Measurements from ENCODE around the gene LRWD1. TPM values are rescaled to one million over a fixed set of nuclear protein-coding genes. Genes with fewer than 3 reads are reported as not detected.
"Not testable (repeated sequence)": the region's sequence is repeated elsewhere in the genome, so short reads cannot be mapped to it uniquely, and the experiment has no call there.

LRWD1 gene
- polyA plus RNA-seq, 2 of the 4 experiments (the other 2 are of a cell fraction): 10.7 to 28.1 TPM

- FAIRE-seq; DNase-seq (ENCODE audit: low read depth in 1 of 2, low spot score in 1 of 2); H3K9me3 ChIP-seq; ATAC-seq; H3K4me1 ChIP-seq; H3K4me3 ChIP-seq; POLR2A ChIA-PET; H3K27ac ChIP-seq; H3K4me2 ChIP-seq; CTCF ChIA-PET: not testable (repeated sequence)
- WGBS (ENCODE audit: missing lambda C conversion rate): 79% methylated on average over 8 of the region's 15 CpGs
Observed at GRCh38 chr7:102494026-102494425, 29.2 kb downstream of the LRWD1 start.

- H3K27ac ChIP-seq; H3K4me2 ChIP-seq; POLR2A ChIA-PET; H3K4me3 ChIP-seq; H3K9me3 ChIP-seq; CTCF ChIA-PET; DNase-seq (ENCODE audit: low read depth in 1 of 2, low spot score in 1 of 2); FAIRE-seq; H3K4me1 ChIP-seq: not testable (repeated sequence)
- peak in 1 of 2 experiments; percentile 1; a peak in 2 of 6 replicates for ATAC-seq
- no CpG with 5 or more reads among the region's 67 CpGs for WGBS (ENCODE audit: missing lambda C conversion rate)
Observed at GRCh38 chr7:102494473-102495149, 29.8 kb downstream of the LRWD1 start.

- WGBS (ENCODE audit: missing lambda C conversion rate): 84% methylated on average over 3 of the region's 10 CpGs
- DNase-seq (ENCODE audit: low read depth in 1 of 2, low spot score in 1 of 2); ATAC-seq; H3K4me3 ChIP-seq; POLR2A ChIA-PET; H3K4me2 ChIP-seq; FAIRE-seq; CTCF ChIA-PET; H3K9me3 ChIP-seq; H3K27ac ChIP-seq; H3K4me1 ChIP-seq: not testable (repeated sequence)
Observed at GRCh38 chr7:102496861-102497260, 32.1 kb downstream of the LRWD1 start.

GRCh38 chr7:102497308-102497707 is 32.5 kb downstream of the LRWD1 start:
- ATAC-seq; CTCF ChIA-PET; POLR2A ChIA-PET; H3K27ac ChIP-seq; H3K9me3 ChIP-seq; H3K4me1 ChIP-seq; DNase-seq (ENCODE audit: low read depth in 1 of 2, low spot score in 1 of 2); H3K4me3 ChIP-seq; H3K4me2 ChIP-seq; FAIRE-seq: not testable (repeated sequence)
- 50% methylated on average over 1 of the region's 5 CpGs for WGBS (ENCODE audit: missing lambda C conversion rate)

- H3K9me3 ChIP-seq; FAIRE-seq; POLR2A ChIA-PET; H3K27ac ChIP-seq; H3K4me1 ChIP-seq; ATAC-seq; H3K4me3 ChIP-seq; CTCF ChIA-PET; DNase-seq (ENCODE audit: low read depth in 1 of 2, low spot score in 1 of 2); H3K4me2 ChIP-seq: not testable (repeated sequence)
- WGBS (ENCODE audit: missing lambda C conversion rate): 85% methylated on average over 14 of the region's 16 CpGs
Observed at GRCh38 chr7:102498321-102498720, 33.5 kb downstream of the LRWD1 start.

GRCh38 chr7:102503141-102503540 is 38.4 kb downstream of the LRWD1 start:
- H3K4me3 ChIP-seq; POLR2A ChIA-PET; H3K4me1 ChIP-seq; H3K4me2 ChIP-seq; H3K9me3 ChIP-seq; FAIRE-seq; H3K27ac ChIP-seq; DNase-seq (ENCODE audit: low read depth in 1 of 2, low spot score in 1 of 2); CTCF ChIA-PET; ATAC-seq: not testable (repeated sequence)
- WGBS (ENCODE audit: missing lambda C conversion rate): no CpG with 5 or more reads among the region's 12 CpGs

GRCh38 chr7:102505298-102506185 is 40.8 kb downstream of the LRWD1 start:
- H3K4me1 ChIP-seq; DNase-seq (ENCODE audit: low read depth in 1 of 2, low spot score in 1 of 2); H3K4me2 ChIP-seq; POLR2A ChIA-PET; H3K4me3 ChIP-seq; FAIRE-seq; H3K9me3 ChIP-seq; CTCF ChIA-PET: not testable (repeated sequence)
- peak; percentile 88 to 91 for ATAC-seq
- WGBS (ENCODE audit: missing lambda C conversion rate): no CpG with 5 or more reads among the region's 24 CpGs
- H3K27ac ChIP-seq: peak overlapping the region; percentile 37 to 67; a peak in 5 of 6 replicates

- CTCF ChIA-PET: not testable (repeated sequence)
- 97% methylated on average over 2 of the region's 8 CpGs for WGBS (ENCODE audit: missing lambda C conversion rate)
- peak overlapping the region; percentile 43 to 82; a peak in 4 of 6 replicates for H3K27ac ChIP-seq
Observed at GRCh38 chr7:102507410-102508088, 42.8 kb downstream of the LRWD1 start.

GRCh38 chr7:102510575-102510974 is 45.8 kb downstream of the LRWD1 start:
- H3K4me1 ChIP-seq: peaks cover 12% of the 10 kb centered on the region
- H3K4me2 ChIP-seq; FAIRE-seq; CTCF ChIA-PET; DNase-seq (ENCODE audit: low read depth in 1 of 2, low spot score in 1 of 2); ATAC-seq; POLR2A ChIA-PET; H3K4me3 ChIP-seq; H3K27ac ChIP-seq; H3K9me3 ChIP-seq: not testable (repeated sequence)
- WGBS (ENCODE audit: missing lambda C conversion rate): 62% methylated on average over 6 of the region's 8 CpGs

More at GRCh38 chr7:102507410-102508088, 42.8 kb downstream of the LRWD1 start:
- H3K4me1 ChIP-seq; FAIRE-seq; ATAC-seq; POLR2A ChIA-PET; H3K9me3 ChIP-seq; H3K4me3 ChIP-seq; H3K4me2 ChIP-seq; DNase-seq (ENCODE audit: low read depth in 1 of 2, low spot score in 1 of 2): not testable (repeated sequence)

GRCh38 chr7:102511860-102512522 is 47.2 kb downstream of the LRWD1 start:
- H3K4me1 ChIP-seq; H3K4me2 ChIP-seq; H3K9me3 ChIP-seq; DNase-seq (ENCODE audit: low read depth in 1 of 2, low spot score in 1 of 2); POLR2A ChIA-PET; CTCF ChIA-PET; H3K27ac ChIP-seq; FAIRE-seq; H3K4me3 ChIP-seq: not testable (repeated sequence)
- ATAC-seq: peak; percentile 48 to 76
- no CpG with 5 or more reads among the region's 30 CpGs for WGBS (ENCODE audit: missing lambda C conversion rate)
